Upper lobe of right lung (tissue), 1 donor: ENCODE results near the gene ACKR2. TPM values are rescaled to one million over a fixed set of nuclear protein-coding genes. Genes with fewer than 3 reads are reported as not detected.

Experiments used
- ATAC-seq: fragments of 200-7000 bp; cut with Tn5 transposase; one replicate; pipeline ENCODE4 v1.9.1; 2020; ENCODE audit warnings: mild to moderate bottlenecking, moderate library complexity
- DNase-seq: peaks from one replicate; pipeline ENCODE4 v3.0.0-alpha.2; 2020
- H3K27ac ChIP-seq: fragments of 200-600 bp; one replicate; pipeline ENCODE4 v1.8.0; 2022
- H3K27me3 ChIP-seq: fragments of 200-600 bp; one replicate; pipeline ENCODE4 v1.8.0; 2022; ENCODE audit warnings: mild to moderate bottlenecking
- H3K36me3 ChIP-seq: fragments of 200-600 bp; one replicate; pipeline ENCODE4 v1.8.0; 2022
- H3K4me1 ChIP-seq: fragments of 200-600 bp; one replicate; pipeline ENCODE4 v1.8.0; 2022
- H3K4me3 ChIP-seq: fragments of 200-600 bp; one replicate; pipeline ENCODE4 v1.8.0; 2022; ENCODE audit warnings: mild to moderate bottlenecking
- H3K9me3 ChIP-seq: fragments of 200-600 bp; one replicate; pipeline ENCODE4 v1.8.0; 2022
- intact Hi-C: fragments of 100-400 bp; cut with DNase I; formaldehyde crosslinking; loops from one replicate; pipeline ENCODE4 v1.11.0; 2022
- total RNA-seq: library from RNA; stranded (reverse); fragmentation: NEBNext Ultra II Directional; extraction: Animal tissue kit (Norgen Biotek cat#: 25700); gene quantifications from one replicate; pipeline ENCODE4 v1.2.1, GENCODE V29; 2021
- TF ChIP-seq, protein P1 (sequence below): fragments of 200-600 bp; IDR thresholded peaks from one replicate; pipeline ENCODE4 v1.8.0; 2022; ENCODE audit warnings: antibody characterized with exemption
- donor health status: DM: no; HTN: yes; CAD: no; lungs with severe emphysema.

Gene ACKR2
- total RNA-seq, 1 donor from 2014 or later: 5.2 TPM

DNA sequence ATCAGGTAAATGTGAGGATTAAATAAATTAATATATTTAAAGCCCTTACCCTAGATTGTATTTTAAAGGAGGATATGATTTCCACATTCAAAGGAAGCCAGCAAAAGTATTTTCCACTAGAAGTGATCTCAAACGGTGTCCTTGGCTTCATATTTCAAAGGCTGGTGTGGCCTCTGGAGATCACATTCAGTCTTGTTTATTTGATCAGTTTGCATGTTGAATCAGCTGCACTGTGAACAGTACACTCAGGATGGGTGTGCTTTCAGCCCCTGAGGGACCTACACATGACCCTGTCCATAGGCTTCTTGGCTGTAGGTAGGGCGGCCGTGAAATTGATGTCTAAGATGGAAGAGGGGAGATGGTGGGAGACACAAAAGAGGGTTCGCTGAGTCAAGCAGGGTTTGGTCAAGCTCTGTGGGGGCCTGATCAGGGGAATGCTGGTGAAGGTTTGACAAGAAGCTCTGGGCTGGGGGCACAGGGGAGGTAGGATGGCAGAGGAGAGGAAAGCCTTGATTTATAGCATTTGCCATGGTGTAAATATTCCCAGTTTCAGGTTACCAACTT lies 44.6 kb downstream of the ACKR2 start:
- Histone ChIP-seq H3K36me3 (no peaks in the 10 kb centered on the region), H3K9me3 (no peaks in the 10 kb centered on the region), H3K27ac (no peak overlapping the region), H3K4me3 (no peak overlapping the region), H3K4me1 (no peaks in the 10 kb centered on the region), H3K27me3 (no peaks in the 10 kb centered on the region)
- intact Hi-C loops: no loop called here
- ATAC-seq: no peak
- no peak for DNase-seq
- TF ChIP-seq, protein P1, sequence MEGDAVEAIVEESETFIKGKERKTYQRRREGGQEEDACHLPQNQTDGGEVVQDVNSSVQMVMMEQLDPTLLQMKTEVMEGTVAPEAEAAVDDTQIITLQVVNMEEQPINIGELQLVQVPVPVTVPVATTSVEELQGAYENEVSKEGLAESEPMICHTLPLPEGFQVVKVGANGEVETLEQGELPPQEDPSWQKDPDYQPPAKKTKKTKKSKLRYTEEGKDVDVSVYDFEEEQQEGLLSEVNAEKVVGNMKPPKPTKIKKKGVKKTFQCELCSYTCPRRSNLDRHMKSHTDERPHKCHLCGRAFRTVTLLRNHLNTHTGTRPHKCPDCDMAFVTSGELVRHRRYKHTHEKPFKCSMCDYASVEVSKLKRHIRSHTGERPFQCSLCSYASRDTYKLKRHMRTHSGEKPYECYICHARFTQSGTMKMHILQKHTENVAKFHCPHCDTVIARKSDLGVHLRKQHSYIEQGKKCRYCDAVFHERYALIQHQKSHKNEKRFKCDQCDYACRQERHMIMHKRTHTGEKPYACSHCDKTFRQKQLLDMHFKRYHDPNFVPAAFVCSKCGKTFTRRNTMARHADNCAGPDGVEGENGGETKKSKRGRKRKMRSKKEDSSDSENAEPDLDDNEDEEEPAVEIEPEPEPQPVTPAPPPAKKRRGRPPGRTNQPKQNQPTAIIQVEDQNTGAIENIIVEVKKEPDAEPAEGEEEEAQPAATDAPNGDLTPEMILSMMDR: no peak

- Histone ChIP-seq H3K4me3 (no peak overlapping the region), H3K4me1 (no peaks in the 10 kb centered on the region), H3K27ac (no peak overlapping the region), H3K27me3 (no peaks in the 10 kb centered on the region), H3K36me3 (no peaks in the 10 kb centered on the region), H3K9me3 (no peaks in the 10 kb centered on the region)
- TF ChIP-seq, protein P1: no peak
- no peak for DNase-seq
- intact Hi-C loops: no loop called here
- no peak for ATAC-seq
These were observed 45.9 kb downstream of the ACKR2 start for GRCh38 chr3:42855219-42855546.

DNA sequence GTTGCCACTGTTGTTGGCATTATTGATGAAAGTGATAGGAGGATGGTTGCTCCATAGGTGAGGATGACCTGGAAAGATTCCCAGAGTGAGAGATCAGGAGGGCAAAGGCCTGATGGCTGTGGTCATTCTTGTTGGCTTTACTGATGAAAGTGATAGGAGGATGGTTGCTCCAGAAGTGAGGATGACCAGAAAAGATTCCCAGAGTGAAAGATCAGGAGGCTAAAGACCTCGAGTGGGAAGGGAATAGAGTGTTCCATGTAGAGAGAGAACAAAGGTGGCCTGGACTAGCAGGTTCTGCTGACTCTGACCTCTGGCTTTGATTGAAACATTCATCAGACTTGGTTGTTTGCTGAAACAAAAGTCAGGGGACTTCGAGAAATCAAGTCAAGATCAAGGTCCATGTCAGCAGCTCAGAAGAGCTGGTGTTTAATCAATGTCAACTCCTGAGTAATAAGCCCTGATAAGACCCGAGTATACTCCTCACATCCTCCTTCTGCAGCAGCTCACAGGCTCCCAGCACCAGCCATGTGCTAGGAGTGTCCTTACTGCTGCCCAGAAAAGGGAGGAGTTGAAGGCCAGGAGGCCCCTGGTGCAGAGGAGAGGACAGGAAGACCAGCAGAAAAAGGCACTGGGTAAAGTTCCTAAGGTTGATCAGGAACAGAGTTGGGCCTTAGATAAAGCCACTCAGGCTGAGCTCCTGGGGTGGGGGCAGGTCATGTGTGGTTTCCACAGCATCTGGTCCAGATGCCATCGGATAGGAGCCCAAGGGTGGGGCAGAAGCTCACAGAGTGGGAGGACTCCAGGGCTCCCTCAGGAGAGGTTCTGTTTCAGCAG lies 46.5 kb downstream of the ACKR2 start:
- no peak for ATAC-seq
- Histone ChIP-seq H3K9me3 (no peaks in the 10 kb centered on the region), H3K27ac (no peak overlapping the region), H3K4me3 (no peak overlapping the region), H3K4me1 (no peaks in the 10 kb centered on the region), H3K27me3 (no peaks in the 10 kb centered on the region), H3K36me3 (no peaks in the 10 kb centered on the region)
- intact Hi-C loops: no loop called here
- no peak for DNase-seq
- TF ChIP-seq, protein P1: no peak

GRCh38 chr3:42856544-42856943 lies 47.3 kb downstream of the ACKR2 start:
- no peaks in the 10 kb centered on the region for H3K4me1 ChIP-seq
- no peak for DNase-seq
- TF ChIP-seq, protein P1: no peak
- no peaks in the 10 kb centered on the region for H3K36me3 ChIP-seq
- no peak overlapping the region for H3K4me3 ChIP-seq
- no peak overlapping the region for H3K27ac ChIP-seq
- intact Hi-C loops: no loop called here
- no peaks in the 10 kb centered on the region for H3K27me3 ChIP-seq
- ATAC-seq: no peak
- H3K9me3 ChIP-seq: no peaks in the 10 kb centered on the region

- Histone ChIP-seq H3K36me3 (no peaks in the 10 kb centered on the region), H3K9me3 (no peaks in the 10 kb centered on the region), H3K4me1 (no peaks in the 10 kb centered on the region), H3K27ac (no peak overlapping the region), H3K4me3 (no peak overlapping the region), H3K27me3 (no peaks in the 10 kb centered on the region)
- ATAC-seq: no peak
- TF ChIP-seq, protein P1: no peak
- no peak for DNase-seq
- intact Hi-C loops: no loop called here
These were observed 55.2 kb downstream of the ACKR2 start for GRCh38 chr3:42864321-42864950.
